Activated T-helper 2 cell treated with anti-CD3 and anti-CD28 coated beads, Interferon-gamma antibody, Interleukin-2, Interleukin-4, amounts not matched to agents 10 μg/mL and 5 μg/mL and 100 μg/mL, durations not matched to agents 14 hours and 24 hours and 36 hours (primary cell): Measurements from ENCODE around the gene SMPD4. TPM values are rescaled to one million over a fixed set of nuclear protein-coding genes. Genes with fewer than 3 reads are reported as not detected.
"Not testable (repeated sequence)": the region's sequence is repeated elsewhere in the genome, so short reads cannot be mapped to it uniquely, and the experiment has no call there.

ENCODE experiments used
- DNase-seq: peaks from one replicate; pipeline ENCODE4 v3.0.0; 2021; ENCODE audit warnings: low spot score
- H3K27ac Mint-ChIP-seq: one replicate; pipeline ENCODE4 v1.8.0; 2021; ENCODE audit warnings: mixed read lengths
- H3K27me3 Mint-ChIP-seq: one replicate; pipeline ENCODE4 v1.8.0; 2021; ENCODE audit warnings: low read depth, mixed read lengths
- H3K36me3 Mint-ChIP-seq: one replicate; pipeline ENCODE4 v1.8.0; 2021; ENCODE audit warnings: low read depth, mixed read lengths
- H3K4me1 Mint-ChIP-seq: one replicate; pipeline ENCODE4 v1.8.0; 2021; ENCODE audit warnings: low read depth, mixed read lengths
- H3K4me3 Mint-ChIP-seq: one replicate; pipeline ENCODE4 v1.8.0; 2021; ENCODE audit warnings: low read depth, mild to moderate bottlenecking, moderate library complexity, mixed read lengths
- H3K9me3 Mint-ChIP-seq: one replicate; pipeline ENCODE4 v1.8.0; 2021; ENCODE audit warnings: mixed read lengths
- intact Hi-C: fragments of 100-400 bp; cut with micrococcal nuclease; formaldehyde crosslinking; loops from one replicate; pipeline ENCODE4 v1.15.1; 2023
- total RNA-seq: library from RNA; stranded (reverse); gene quantifications from 2 replicates; pipeline ENCODE4 v1.2.3, GENCODE V29; 2022

Gene SMPD4
- total RNA-seq, 1 donor from 2014 or later = 84.8 TPM

GRCh38 chr2:130160131-130160530 is 21.3 kb downstream of the SMPD4 start:
- no peak for DNase-seq
- peaks cover 3% of the 10 kb centered on the region for H3K4me1 Mint-ChIP-seq
- no peaks in the 10 kb centered on the region for H3K27me3 Mint-ChIP-seq
- intact Hi-C loops = no loop called here
- H3K36me3 Mint-ChIP-seq = peaks cover 28% of the 10 kb centered on the region
- H3K9me3 Mint-ChIP-seq = no peaks in the 10 kb centered on the region
- no peak overlapping the region for H3K27ac Mint-ChIP-seq
- no peak overlapping the region for H3K4me3 Mint-ChIP-seq

GRCh38 chr2:130159376-130159775 is 22.0 kb downstream of the SMPD4 start:
- intact Hi-C loops = loop anchor here (10.0 kb wide), 1 partner anchor 175 kb away; no protein-coding TSS in a partner anchor
- H3K36me3 Mint-ChIP-seq = peaks cover 30% of the 10 kb centered on the region
- H3K27me3 Mint-ChIP-seq, H3K4me1 Mint-ChIP-seq, H3K4me3 Mint-ChIP-seq, H3K9me3 Mint-ChIP-seq, DNase-seq, H3K27ac Mint-ChIP-seq: not testable (repeated sequence)

- peaks cover 3% of the 10 kb centered on the region for H3K4me1 Mint-ChIP-seq
- H3K36me3 Mint-ChIP-seq = peaks cover 26% of the 10 kb centered on the region
- intact Hi-C loops = loop anchor here (10.0 kb wide), 1 partner anchor 176 kb away; no protein-coding TSS in a partner anchor
- no peaks in the 10 kb centered on the region for H3K9me3 Mint-ChIP-seq
- no peaks in the 10 kb centered on the region for H3K27me3 Mint-ChIP-seq
- no peak overlapping the region for H3K27ac Mint-ChIP-seq
- DNase-seq = no peak
- no peak overlapping the region for H3K4me3 Mint-ChIP-seq
Observed at GRCh38 chr2:130158631-130159030, 22.8 kb downstream of the SMPD4 start.

- H3K4me3 Mint-ChIP-seq, DNase-seq, H3K9me3 Mint-ChIP-seq, H3K27me3 Mint-ChIP-seq, H3K4me1 Mint-ChIP-seq: not testable (repeated sequence)
- intact Hi-C loops = loop anchor here (10.0 kb wide), 1 partner anchor 177 kb away; no protein-coding TSS in a partner anchor
- Mint-ChIP-seq H3K27ac (peak overlapping the region; percentile 58), H3K36me3 (peaks cover 29% of the 10 kb centered on the region)
Observed at GRCh38 chr2:130157825-130158514, 23.4 kb downstream of the SMPD4 start.

- not testable (repeated sequence) for H3K27ac Mint-ChIP-seq, H3K27me3 Mint-ChIP-seq, H3K4me3 Mint-ChIP-seq, DNase-seq, H3K9me3 Mint-ChIP-seq, H3K4me1 Mint-ChIP-seq
- intact Hi-C loops = loop anchor here (10.0 kb wide), 1 partner anchor 177 kb away; no protein-coding TSS in a partner anchor
- H3K36me3 Mint-ChIP-seq = peaks cover 31% of the 10 kb centered on the region
Observed at GRCh38 chr2:130157354-130157753, 24.0 kb downstream of the SMPD4 start.

GRCh38 chr2:130156624-130157004 is 24.8 kb downstream of the SMPD4 start:
- Mint-ChIP-seq H3K4me1 (peaks cover 3% of the 10 kb centered on the region), H3K36me3 (peaks cover 31% of the 10 kb centered on the region), H3K4me3 (no peak overlapping the region), H3K27me3 (no peaks in the 10 kb centered on the region), H3K9me3 (no peaks in the 10 kb centered on the region), H3K27ac (no peak overlapping the region)
- DNase-seq = no peak
- intact Hi-C loops = loop anchor here (10.0 kb wide), 1 partner anchor 178 kb away; no protein-coding TSS in a partner anchor

GRCh38 chr2:130155956-130156623 is 25.3 kb downstream of the SMPD4 start:
- H3K4me1 Mint-ChIP-seq, H3K9me3 Mint-ChIP-seq, H3K27ac Mint-ChIP-seq, H3K27me3 Mint-ChIP-seq, DNase-seq, H3K4me3 Mint-ChIP-seq: not testable (repeated sequence)
- intact Hi-C loops = loop anchor here (10.0 kb wide), 1 partner anchor 179 kb away; no protein-coding TSS in a partner anchor
- H3K36me3 Mint-ChIP-seq = peaks cover 29% of the 10 kb centered on the region

- no peak overlapping the region for H3K4me3 Mint-ChIP-seq
Observed at GRCh38 chr2:130154773-130155765, 26.3 kb downstream of the SMPD4 start.

GRCh38 chr2:130154423-130154770 is 27.0 kb downstream of the SMPD4 start:
- not testable (repeated sequence) for H3K4me3 Mint-ChIP-seq, H3K27me3 Mint-ChIP-seq, H3K9me3 Mint-ChIP-seq, H3K27ac Mint-ChIP-seq, H3K4me1 Mint-ChIP-seq, DNase-seq
- H3K36me3 Mint-ChIP-seq = peaks cover 26% of the 10 kb centered on the region
- intact Hi-C loops = loop anchor here (10.0 kb wide), 1 partner anchor 180 kb away; no protein-coding TSS in a partner anchor

More at GRCh38 chr2:130154773-130155765, 26.3 kb downstream of the SMPD4 start:
- peaks cover 27% of the 10 kb centered on the region for H3K36me3 Mint-ChIP-seq
- intact Hi-C loops = loop anchor here (10.0 kb wide), 1 partner anchor 180 kb away; no protein-coding TSS in a partner anchor
- DNase-seq = no peak
- no peaks in the 10 kb centered on the region for H3K27me3 Mint-ChIP-seq
- peaks cover 3% of the 10 kb centered on the region for H3K4me1 Mint-ChIP-seq
- no peaks in the 10 kb centered on the region for H3K9me3 Mint-ChIP-seq
- no peak overlapping the region for H3K27ac Mint-ChIP-seq

GRCh38 chr2:130153721-130154422 is 27.5 kb downstream of the SMPD4 start:
- peaks cover 23% of the 10 kb centered on the region for H3K36me3 Mint-ChIP-seq
- H3K27me3 Mint-ChIP-seq, H3K27ac Mint-ChIP-seq, DNase-seq, H3K9me3 Mint-ChIP-seq, H3K4me1 Mint-ChIP-seq, H3K4me3 Mint-ChIP-seq: not testable (repeated sequence)
- intact Hi-C loops = loop anchor here (10.0 kb wide), 1 partner anchor 181 kb away; no protein-coding TSS in a partner anchor

- Mint-ChIP-seq H3K4me3 (no peak overlapping the region), H3K27ac (no peak overlapping the region), H3K36me3 (peaks cover 18% of the 10 kb centered on the region), H3K4me1 (no peaks in the 10 kb centered on the region), H3K27me3 (no peaks in the 10 kb centered on the region), H3K9me3 (no peaks in the 10 kb centered on the region)
- no peak for DNase-seq
- intact Hi-C loops = loop anchor here (10.0 kb wide), 1 partner anchor 182 kb away; no protein-coding TSS in a partner anchor
Observed at GRCh38 chr2:130152816-130153595, 28.4 kb downstream of the SMPD4 start.
